GM12865 (cell line): Measurements from ENCODE around the gene CHST3.
"Not testable (repeated sequence)": the region's sequence is repeated elsewhere in the genome, so short reads cannot be mapped to it uniquely, and the experiment has no call there.

ENCODE experiments used
- DNase-seq: peaks from one replicate; pipeline ENCODE4 v3.0.0; 2010; ENCODE audit warnings: low read depth
- H3K4me3 ChIP-seq: 2 replicates; pipeline ENCODE4 v1.5.1; 2011; ENCODE audit warnings: mild to moderate bottlenecking, low read depth, low read length, control low read depth
- CTCF ChIP-seq: IDR thresholded peaks from 2 replicates; pipeline ENCODE4 v1.5.1; 2011; ENCODE audit warnings: low read length, control low read depth, low read depth, inconsistent platforms; ENCODE audit not compliant: insufficient read depth; ENCODE audit errors: missing control alignments

CHST3 gene

DNA sequence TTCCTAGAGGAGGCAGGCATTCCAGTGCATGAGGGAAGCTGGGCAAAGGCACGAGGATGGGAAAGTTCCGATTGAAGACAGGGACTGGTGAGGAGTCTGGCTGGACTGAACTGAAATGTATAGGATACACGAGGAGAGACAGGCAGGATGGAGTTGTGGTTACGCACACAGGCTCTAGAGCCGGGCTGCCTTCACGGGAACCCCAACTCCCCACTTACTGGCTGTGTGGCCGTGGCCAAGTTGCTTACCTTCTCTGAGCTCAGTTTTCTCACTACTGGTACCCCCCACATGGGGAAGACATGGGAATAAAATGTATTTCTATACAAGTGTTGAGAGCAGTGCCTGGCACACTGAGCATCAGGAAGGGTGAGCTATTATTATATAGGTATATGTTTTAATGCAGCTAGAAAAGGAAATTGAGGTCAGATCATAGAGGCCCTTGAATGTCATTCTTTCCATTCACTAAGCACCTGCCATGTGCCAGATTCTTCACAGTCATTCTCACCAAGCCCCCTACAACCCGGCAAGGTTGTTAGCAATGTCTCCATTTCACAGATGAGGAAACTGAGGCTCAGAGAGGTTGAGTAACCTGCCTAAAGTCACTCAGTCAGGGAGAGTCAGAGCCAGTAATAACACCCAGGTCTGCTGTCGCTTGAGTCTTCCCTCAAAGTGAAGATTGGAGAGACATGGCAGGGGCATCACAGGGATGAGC lies 9.7 kb downstream of the CHST3 start:
- TF ChIP-seq CTCF, result no peak
- no peak for DNase-seq
- no peak overlapping the region for H3K4me3 ChIP-seq

DNA sequence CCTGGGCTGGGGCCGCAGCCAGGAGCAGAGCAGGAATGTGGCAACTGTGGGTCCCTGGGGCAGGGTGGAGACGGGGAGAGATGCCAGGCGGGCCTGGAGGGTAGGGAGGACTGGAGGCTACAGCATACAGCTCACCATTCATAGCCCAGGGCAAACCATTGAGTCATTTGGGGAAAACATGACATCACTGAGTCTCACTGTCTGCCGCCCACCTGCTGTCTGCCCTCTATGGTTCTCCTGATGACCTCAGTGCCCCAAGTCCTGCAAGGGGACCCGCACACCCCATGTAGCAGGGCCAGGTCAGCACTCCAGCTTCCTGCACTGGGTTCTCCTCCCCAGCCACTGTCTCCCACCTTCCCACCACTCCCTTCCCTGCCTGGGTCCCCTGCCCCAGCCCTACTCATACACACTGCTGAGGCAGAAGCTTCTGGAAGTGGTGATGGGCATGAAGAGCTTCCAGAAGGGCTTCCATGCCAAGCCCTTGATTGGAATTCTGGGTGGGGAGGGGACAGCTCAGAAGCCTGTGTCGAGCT lies 10.4 kb downstream of the CHST3 start:
- H3K4me3 ChIP-seq, result no peak overlapping the region
- TF ChIP-seq CTCF, result no peak
- peak; percentile 41 for DNase-seq

- DNase-seq, result no peak
- TF ChIP-seq CTCF, result no peak
- no peak overlapping the region for H3K4me3 ChIP-seq
Measured at GRCh38 chr10:71975087-71975870, 11.1 kb downstream of the CHST3 start.

- no peak for TF ChIP-seq CTCF
- no peak for DNase-seq
- H3K4me3 ChIP-seq, result no peak overlapping the region
Measured at GRCh38 chr10:71975871-71976725, 11.9 kb downstream of the CHST3 start.

DNA sequence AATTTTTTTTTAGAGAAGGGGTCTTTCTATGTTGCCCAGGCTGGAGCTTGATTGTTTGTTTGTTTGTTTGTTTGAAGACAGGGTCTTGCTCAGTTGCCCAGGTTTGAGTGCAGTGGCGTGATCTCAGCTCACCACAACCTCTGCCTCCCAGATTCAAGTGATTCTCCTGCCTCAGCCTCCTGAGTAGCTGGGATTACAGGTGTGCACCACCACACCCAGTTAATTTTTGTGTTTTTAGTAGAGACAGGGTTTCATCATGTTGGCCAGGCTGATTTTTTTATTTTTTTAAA lies 13.4 kb downstream of the CHST3 start:
- not testable (repeated sequence) for H3K4me3 ChIP-seq, DNase-seq

DNA sequence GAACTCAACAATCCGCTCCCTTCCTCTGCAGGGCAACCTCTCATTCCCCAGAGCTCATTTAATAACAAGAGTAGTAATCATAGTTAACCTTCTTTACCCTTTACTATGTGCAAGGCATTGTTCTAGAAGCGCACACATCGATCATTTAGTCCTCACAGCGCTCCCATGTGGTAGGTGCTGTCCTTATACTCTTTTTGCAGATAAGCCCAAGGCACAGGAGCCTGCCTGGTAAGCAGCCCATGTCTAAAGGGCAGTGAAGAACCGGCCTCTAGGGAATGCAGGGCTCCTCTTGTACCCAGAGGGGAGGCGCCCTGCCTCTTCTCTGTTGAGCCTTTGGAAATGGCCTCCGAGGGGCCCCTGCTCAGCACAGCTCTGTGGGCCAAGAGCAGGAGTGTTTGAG lies 14.3 kb downstream of the CHST3 start:
- H3K4me3 ChIP-seq, result no peak overlapping the region
- TF ChIP-seq CTCF, result no peak
- no peak for DNase-seq
